ENCODE measurements around the gene GTF2IRD2. TPM values are rescaled to one million over a fixed set of nuclear protein-coding genes. Genes with fewer than 3 reads are reported as not detected.
"Not testable (repeated sequence)": the region's sequence is repeated elsewhere in the genome, so short reads cannot be mapped to it uniquely, and the experiment has no call there.

GTF2IRD2 gene
- total RNA-seq (10 to 100 TPM; 34.0 to 35.9 TPM), polyA plus RNA-seq (10 to 100 TPM; 12.2 to 13.8 TPM)

- H3K27me3 ChIP-seq (ENCODE audit: insufficient read depth, low read length); H3K4me1 ChIP-seq (ENCODE audit: insufficient read depth, low read length); H3K9me3 ChIP-seq (ENCODE audit: control insufficient read depth in 1 of 2, low read length in 2 of 2); POLR2A ChIA-PET (ENCODE audit: partially characterized antibody); H3K27me3 Mint-ChIP-seq; H3K36me3 Mint-ChIP-seq; intact Hi-C loops (cut with micrococcal nuclease); H3K27ac ChIP-seq (ENCODE audit: low read depth, low read length); CTCF ChIA-PET (ENCODE audit: partially characterized antibody); H3K4me1 Mint-ChIP-seq; H3K36me3 ChIP-seq (ENCODE audit: insufficient read depth, low read length); H3K4me3 ChIP-seq (ENCODE audit: low read length in 2 of 2); H3K9me3 Mint-ChIP-seq: not testable (repeated sequence)
- Mint-ChIP-seq H3K27ac (peak within 1 kb of the TSS; percentile 53 to 89 (median 73)), H3K4me3 (peak within 1 kb of the TSS; percentile 57 to 81 (median 79))
- peak in 2 of 5 donors; percentile 77 to 85 for DNase-seq
Observed at GRCh38 chr7:74850833-74851721, at the start of gene GTF2IRD2. Gene GTF2IRD2, minus strand, starts transcription at chr7:74851605. Its CDS starts 15,227 bp downstream, at chr7:74836378.

DNA sequence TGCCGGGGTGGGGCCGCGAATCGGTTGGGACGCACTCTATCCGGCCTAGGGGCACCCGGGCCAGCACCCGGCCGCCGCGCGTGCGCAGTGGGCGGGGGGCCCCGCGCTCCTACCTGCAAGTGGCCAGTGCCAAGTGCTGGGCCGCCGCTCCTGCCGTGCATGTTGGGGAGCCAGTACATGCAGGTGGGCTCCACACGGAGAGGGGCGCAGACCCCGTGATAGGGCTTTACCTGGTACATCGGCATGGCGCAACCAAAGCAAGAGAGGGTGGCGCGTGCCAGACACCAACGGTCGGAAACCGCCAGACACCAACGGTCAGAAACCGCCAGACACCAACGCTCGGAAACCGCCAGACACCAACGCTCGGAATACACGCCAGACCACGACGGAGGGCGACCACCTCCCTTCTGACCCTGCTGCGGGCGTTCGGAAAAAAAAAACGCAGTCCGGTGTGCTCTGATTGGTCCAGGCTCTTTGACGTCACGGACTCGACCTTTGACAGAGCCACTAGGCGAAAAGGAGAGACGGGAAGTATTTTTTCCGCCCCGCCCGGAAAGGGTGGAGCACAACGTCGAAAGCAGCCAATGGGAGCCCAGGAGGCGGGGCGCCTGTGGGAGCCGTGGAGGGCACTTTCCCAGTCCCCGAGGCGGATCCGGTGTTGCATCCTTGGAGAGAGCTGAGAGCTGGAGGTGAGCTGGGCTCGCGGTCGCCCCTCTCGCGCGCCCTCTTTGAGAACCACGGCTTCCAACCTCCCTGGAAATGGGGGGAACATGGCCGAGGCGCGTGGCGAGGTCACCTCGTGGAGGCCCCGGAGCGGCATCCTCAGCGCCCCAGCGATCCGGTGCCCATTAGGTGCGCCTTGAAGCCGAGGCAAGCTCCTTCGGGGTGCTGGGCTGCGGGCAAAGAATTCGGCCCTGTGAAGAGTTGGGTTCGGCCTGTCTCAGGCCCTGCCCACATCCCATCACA lies 39.0 kb upstream of the GTF2IRD2 start:
- H3K27me3 ChIP-seq (ENCODE audit: insufficient read depth, low read length); H3K36me3 ChIP-seq (ENCODE audit: insufficient read depth, low read length); H3K36me3 Mint-ChIP-seq; intact Hi-C loops (cut with micrococcal nuclease); CTCF ChIA-PET (ENCODE audit: partially characterized antibody); H3K27me3 Mint-ChIP-seq; H3K4me1 Mint-ChIP-seq; H3K9me3 Mint-ChIP-seq; H3K9me3 ChIP-seq (ENCODE audit: control insufficient read depth in 1 of 2, low read length in 2 of 2); POLR2A ChIA-PET (ENCODE audit: partially characterized antibody); H3K4me1 ChIP-seq (ENCODE audit: insufficient read depth, low read length): not testable (repeated sequence)
- Mint-ChIP-seq H3K4me3 (peak overlapping the region; percentile 75 to 89 (median 84)), H3K27ac (peak overlapping the region; percentile 74 to 93 (median 83))
- H3K27ac ChIP-seq (ENCODE audit: low read depth, low read length): peak overlapping the region; percentile 43
- peak; percentile 73 to 87 (median 82) for DNase-seq
- peak overlapping the region in 1 of 2 donors; percentile 41 for H3K4me3 ChIP-seq (ENCODE audit: low read length in 2 of 2)

- H3K4me1 ChIP-seq (ENCODE audit: insufficient read depth, low read length); H3K27ac Mint-ChIP-seq; CTCF ChIA-PET (ENCODE audit: partially characterized antibody); H3K9me3 ChIP-seq (ENCODE audit: control insufficient read depth in 1 of 2, low read length in 2 of 2); intact Hi-C loops (cut with micrococcal nuclease); H3K4me3 ChIP-seq (ENCODE audit: low read length in 2 of 2); H3K9me3 Mint-ChIP-seq; POLR2A ChIA-PET (ENCODE audit: partially characterized antibody); DNase-seq; H3K36me3 Mint-ChIP-seq; H3K27ac ChIP-seq (ENCODE audit: low read depth, low read length); H3K4me1 Mint-ChIP-seq; H3K27me3 Mint-ChIP-seq; H3K36me3 ChIP-seq (ENCODE audit: insufficient read depth, low read length); H3K27me3 ChIP-seq (ENCODE audit: insufficient read depth, low read length): not testable (repeated sequence)
- H3K4me3 Mint-ChIP-seq: peak overlapping the region in 3 of 8 donors; percentile 58 to 70 (median 58)
Observed at GRCh38 chr7:74889518-74890129, 38.2 kb upstream of the GTF2IRD2 start.

- H3K36me3 ChIP-seq (ENCODE audit: insufficient read depth, low read length); H3K9me3 ChIP-seq (ENCODE audit: control insufficient read depth in 1 of 2, low read length in 2 of 2); H3K27me3 Mint-ChIP-seq; H3K4me3 Mint-ChIP-seq; H3K4me3 ChIP-seq (ENCODE audit: low read length in 2 of 2); H3K27me3 ChIP-seq (ENCODE audit: insufficient read depth, low read length); DNase-seq; POLR2A ChIA-PET (ENCODE audit: partially characterized antibody); intact Hi-C loops (cut with micrococcal nuclease); H3K36me3 Mint-ChIP-seq; CTCF ChIA-PET (ENCODE audit: partially characterized antibody); H3K9me3 Mint-ChIP-seq; H3K27ac ChIP-seq (ENCODE audit: low read depth, low read length); H3K27ac Mint-ChIP-seq; H3K4me1 Mint-ChIP-seq; H3K4me1 ChIP-seq (ENCODE audit: insufficient read depth, low read length): not testable (repeated sequence)
Observed at GRCh38 chr7:74885295-74885694, 33.9 kb upstream of the GTF2IRD2 start.

- H3K27me3 ChIP-seq (ENCODE audit: insufficient read depth, low read length); H3K9me3 ChIP-seq (ENCODE audit: control insufficient read depth in 1 of 2, low read length in 2 of 2); H3K4me1 ChIP-seq (ENCODE audit: insufficient read depth, low read length); H3K9me3 Mint-ChIP-seq; H3K36me3 ChIP-seq (ENCODE audit: insufficient read depth, low read length); CTCF ChIA-PET (ENCODE audit: partially characterized antibody); H3K4me1 Mint-ChIP-seq; H3K36me3 Mint-ChIP-seq; DNase-seq; POLR2A ChIA-PET (ENCODE audit: partially characterized antibody); H3K27me3 Mint-ChIP-seq; intact Hi-C loops (cut with micrococcal nuclease); H3K27ac ChIP-seq (ENCODE audit: low read depth, low read length); H3K4me3 Mint-ChIP-seq; H3K4me3 ChIP-seq (ENCODE audit: low read length in 2 of 2): not testable (repeated sequence)
- peak overlapping the region in 1 of 7 donors; percentile 73 for H3K27ac Mint-ChIP-seq
Observed at GRCh38 chr7:74882110-74882509, 30.7 kb upstream of the GTF2IRD2 start.

DNA sequence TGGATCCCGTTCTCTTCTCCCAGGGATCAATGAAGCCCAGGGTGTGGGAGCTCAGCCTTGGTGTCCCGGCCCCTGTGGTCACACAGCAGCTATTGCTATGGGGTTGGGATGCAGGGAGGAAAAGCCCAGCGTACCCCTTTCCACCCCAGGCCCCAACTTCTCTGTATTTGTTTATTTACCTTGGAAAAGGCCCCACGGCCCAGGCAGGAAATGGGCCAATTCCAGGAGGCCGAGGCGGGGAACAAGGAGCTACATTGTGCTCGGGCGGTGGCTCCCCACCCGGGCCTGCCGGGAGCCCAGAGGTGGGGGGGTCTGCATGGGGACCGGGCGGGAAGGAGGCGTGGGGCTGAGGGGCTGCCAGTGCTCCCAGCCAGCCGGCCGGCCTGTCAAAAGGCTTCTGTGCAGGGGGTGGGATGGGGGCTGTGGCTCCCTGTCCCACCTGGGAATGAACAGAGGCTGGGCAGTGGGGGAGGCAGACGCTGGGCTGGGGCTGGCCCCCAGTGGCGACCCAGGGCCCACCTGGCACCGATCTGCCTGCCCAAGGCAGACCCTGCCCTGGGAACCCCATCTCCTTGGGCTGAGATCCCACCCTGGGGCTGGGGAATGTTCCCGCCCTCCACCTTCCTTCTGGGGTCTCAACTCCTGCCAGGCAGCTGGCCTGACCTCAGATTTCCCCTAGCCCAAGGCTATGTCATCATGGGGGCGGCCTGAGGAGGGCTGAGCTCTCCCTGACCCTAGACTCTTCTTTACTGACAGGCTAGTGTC lies 23.5 kb upstream of the GTF2IRD2 start:
- DNase-seq; POLR2A ChIA-PET (ENCODE audit: partially characterized antibody); H3K4me3 ChIP-seq (ENCODE audit: low read length in 2 of 2); H3K9me3 Mint-ChIP-seq; H3K9me3 ChIP-seq (ENCODE audit: control insufficient read depth in 1 of 2, low read length in 2 of 2); H3K4me3 Mint-ChIP-seq; H3K4me1 ChIP-seq (ENCODE audit: insufficient read depth, low read length); H3K36me3 ChIP-seq (ENCODE audit: insufficient read depth, low read length); H3K27ac ChIP-seq (ENCODE audit: low read depth, low read length); H3K27me3 Mint-ChIP-seq; H3K27me3 ChIP-seq (ENCODE audit: insufficient read depth, low read length); H3K36me3 Mint-ChIP-seq; H3K4me1 Mint-ChIP-seq; intact Hi-C loops (cut with micrococcal nuclease); CTCF ChIA-PET (ENCODE audit: partially characterized antibody): not testable (repeated sequence)
- peak overlapping the region in 1 of 7 donors; percentile 36 for H3K27ac Mint-ChIP-seq

Data from CD4-positive, alpha-beta memory T cell (primary cell).